Left lung (tissue), 10 donors: ENCODE results near the gene HSPA12A. TPM values are rescaled to one million over a fixed set of nuclear protein-coding genes. Genes with fewer than 3 reads are reported as not detected.

Experiments used
- ATAC-seq: fragments of 200-7000 bp; cut with Tn5 transposase; one replicate; pipeline ENCODE4 v1.9.1; 2020; ENCODE audit warnings: moderate library complexity
- DNase-seq, 4 donors: peaks; one replicate each; pipeline ENCODE4 v3.0.0-alpha.2; 2013 to 2020
- H3K27ac ChIP-seq, 2 donors: fragments of 200-600 bp; sonication (generic) in 1 of 2; one replicate each; pipeline versions ENCODE4 v1.5.0 to v1.8.0; 2020 to 2021
- H3K27me3 ChIP-seq, 2 donors: fragments of 200-600 bp; sonication (generic) in 1 of 2; one replicate each; pipeline versions ENCODE4 v1.5.0 to v1.8.0; 2020 to 2021
- H3K36me3 ChIP-seq, 2 donors: fragments of 200-600 bp; sonication (generic) in 1 of 2; one replicate each; pipeline versions ENCODE4 v1.5.0 to v1.8.0; 2020 to 2021
- H3K4me1 ChIP-seq, 2 donors: fragments of 200-600 bp; one replicate each; pipeline ENCODE4 v1.8.0; 2021
- H3K4me3 ChIP-seq, 2 donors: fragments of 200-600 bp; sonication (generic) in 1 of 2; one replicate each; pipeline versions ENCODE4 v1.5.0 to v1.8.0; 2020 to 2021; ENCODE audit warnings: mild to moderate bottlenecking in 1 of 2
- H3K9me3 ChIP-seq, 2 donors: fragments of 200-600 bp; sonication (generic) in 1 of 2; one replicate each; pipeline versions ENCODE4 v1.5.0 to v1.8.0; 2020 to 2021
- CTCF ChIP-seq, 2 donors: fragments of 200-600 bp; sonication (generic) in 1 of 2; IDR thresholded peaks; one replicate each; pipeline versions ENCODE4 v1.5.0 to v1.8.0; 2021; ENCODE audit warnings: antibody characterized with exemption in 2 of 2
- intact Hi-C, 2 donors: fragments of 100-400 bp; cut with DNase I; formaldehyde crosslinking; loops; one replicate each; pipeline versions ENCODE4 v1.11.2 to v1.14.2; 2022
- polyA plus RNA-seq, 6 donors: library from polyadenylated mRNA; unstranded; fragments of 120-200 nt; gene quantifications; one replicate each; pipeline ENCODE4 v1.2.1, GENCODE V29; 2013; ENCODE audit not compliant: insufficient read length in 6 of 6
- total RNA-seq, 2 donors: library from RNA; stranded (reverse); fragmentation: NEBNext Ultra II Directional; extraction: Animal tissue kit (Norgen Biotek cat#: 25700); gene quantifications; one replicate each; pipeline ENCODE4 v1.2.1, GENCODE V29; 2021
- donor health status: DM: no; HTN: yes; CAD: no.
- donor health status: DM: no; HTN: no; CAD: no.

HSPA12A gene
- total and polyA plus RNA-seq, 8 donors = 9.1 to 13.5 (median 12.0) TPM

GRCh38 chr10:116783011-116783655 lies 40.8 kb upstream of the HSPA12A start:
- no peak for TF ChIP-seq CTCF (IDR thresholded peaks at IDR 0.05)
- no peaks in the 10 kb centered on the region for H3K36me3 ChIP-seq
- intact Hi-C loops = loop anchor here in 1 of 2 donors (10.0 kb wide), 1 partner anchor 98 kb away; no protein-coding TSS in a partner anchor
- no peak for DNase-seq
- no peaks in the 10 kb centered on the region for H3K9me3 ChIP-seq
- ATAC-seq = no peak
- H3K4me1 ChIP-seq = peaks cover 4 to 5% of the 10 kb centered on the region in 2 donors
- H3K27me3 ChIP-seq = peaks cover 0 to 17% of the 10 kb centered on the region in 2 donors
- no peak overlapping the region for H3K4me3 ChIP-seq
- H3K27ac ChIP-seq = no peak overlapping the region

- H3K4me1 ChIP-seq = no peaks in the 10 kb centered on the region
- TF ChIP-seq CTCF (IDR thresholded peaks at IDR 0.05) = no peak
- H3K27ac ChIP-seq = no peak overlapping the region
- peaks cover 0 to 4% of the 10 kb centered on the region in 2 donors for H3K27me3 ChIP-seq
- no peak overlapping the region for H3K4me3 ChIP-seq
- DNase-seq (no peak), ATAC-seq (no peak)
- H3K36me3 ChIP-seq = no peaks in the 10 kb centered on the region
- intact Hi-C loops = loop anchor here in 1 of 2 donors (10.0 kb wide), 1 partner anchor 97 kb away; no protein-coding TSS in a partner anchor
- no peaks in the 10 kb centered on the region for H3K9me3 ChIP-seq
Observed at GRCh38 chr10:116781370-116781884, 39.1 kb upstream of the HSPA12A start.

- Histone ChIP-seq H3K4me1 (no peaks in the 10 kb centered on the region), H3K36me3 (no peaks in the 10 kb centered on the region), H3K9me3 (no peaks in the 10 kb centered on the region), H3K27ac (no peak overlapping the region), H3K4me3 (no peak overlapping the region), H3K27me3 (no peaks in the 10 kb centered on the region)
- intact Hi-C loops = loop anchor here in 1 of 2 donors (10.0 kb wide), 1 partner anchor 96 kb away; no protein-coding TSS in a partner anchor
- ATAC-seq (no peak), DNase-seq (no peak)
- no peak for TF ChIP-seq CTCF (IDR thresholded peaks at IDR 0.05)
Observed at GRCh38 chr10:116780691-116781205, 38.4 kb upstream of the HSPA12A start.

- H3K36me3 ChIP-seq = no peaks in the 10 kb centered on the region
- no peak for TF ChIP-seq CTCF (IDR thresholded peaks at IDR 0.05)
- H3K9me3 ChIP-seq = no peaks in the 10 kb centered on the region
- DNase-seq (no peak), ATAC-seq (no peak)
- intact Hi-C loops = no loop called here
- no peak overlapping the region for H3K27ac ChIP-seq
- no peaks in the 10 kb centered on the region for H3K27me3 ChIP-seq
- no peaks in the 10 kb centered on the region for H3K4me1 ChIP-seq
- no peak overlapping the region for H3K4me3 ChIP-seq
Observed at GRCh38 chr10:116779076-116779687, 36.8 kb upstream of the HSPA12A start.

GRCh38 chr10:116777006-116777405 lies 34.6 kb upstream of the HSPA12A start:
- DNase-seq = no peak
- H3K27ac ChIP-seq = no peak overlapping the region
- no peak for ATAC-seq
- intact Hi-C loops = no loop called here
- H3K4me1 ChIP-seq = no peaks in the 10 kb centered on the region
- H3K36me3 ChIP-seq = no peaks in the 10 kb centered on the region
- no peak overlapping the region for H3K4me3 ChIP-seq
- no peak for TF ChIP-seq CTCF (IDR thresholded peaks at IDR 0.05)
- no peaks in the 10 kb centered on the region for H3K27me3 ChIP-seq
- no peaks in the 10 kb centered on the region for H3K9me3 ChIP-seq
